SU-DHL-6 (cell line): ENCODE measurements around the gene TIMM17B.
A peak's percentile ranks its signal among the peaks of the same experiment; 100 is the strongest.

Source experiments
- CTCF ChIP-seq: fragments of 200-600 bp; sonication (generic); IDR thresholded peaks from one replicate; pipeline ENCODE4 v1.5.1; 2017; ENCODE audit warnings: antibody characterized with exemption, mild to moderate bottlenecking, low read length, moderate library complexity; ENCODE audit not compliant: insufficient read depth, poor library complexity, severe bottlenecking
- EZH2phosphoT487 ChIP-seq: fragments of 200-600 bp; sonication (generic), shearing (Covaris generic); conservative IDR thresholded peaks from 2 replicates; pipeline ENCODE4 v1.6.1; 2018; ENCODE audit warnings: mild to moderate bottlenecking, antibody characterized with exemption, low read length, moderate library complexity, mixed read lengths

DNA sequence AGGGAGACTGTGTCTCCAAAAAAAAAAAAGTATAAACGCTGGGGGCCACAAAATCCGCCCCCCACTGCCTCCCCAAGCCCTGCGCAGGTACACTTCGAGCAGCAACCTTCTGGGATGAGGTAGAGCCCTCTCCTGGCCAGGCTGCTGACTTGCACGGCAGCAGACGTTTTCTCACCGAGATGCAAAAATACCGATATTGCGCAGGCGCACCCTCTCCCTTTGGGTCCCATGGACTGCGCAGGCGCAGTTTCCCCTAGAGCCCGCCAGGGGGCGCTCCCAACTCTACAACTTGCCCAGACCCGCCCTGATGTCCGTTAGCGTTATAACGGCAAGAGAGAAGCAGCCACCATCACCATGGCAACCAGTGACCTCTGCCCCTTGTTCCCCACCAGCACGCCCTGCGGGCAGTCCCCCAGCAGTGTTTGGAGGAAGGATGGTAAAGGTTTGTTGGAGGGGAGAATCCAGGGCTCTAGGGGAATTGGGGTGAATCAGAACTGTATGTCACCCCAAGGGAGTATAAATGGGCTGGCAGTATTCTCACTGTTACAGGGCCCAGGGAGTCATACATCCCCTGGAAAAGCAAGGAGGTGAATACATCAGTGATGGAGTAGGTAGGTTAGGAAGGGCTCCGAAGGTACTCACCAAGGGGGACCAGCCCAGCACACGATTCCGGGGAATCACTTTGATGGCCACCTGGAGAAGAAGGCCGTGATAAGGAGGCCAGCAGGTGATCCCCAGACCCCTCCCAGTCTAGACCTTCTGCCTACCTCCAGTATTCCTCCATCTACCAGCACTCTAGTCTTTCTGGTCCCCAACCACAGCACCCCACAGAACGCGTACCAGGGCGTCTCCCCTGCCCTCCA lies 19.8 kb upstream of the TIMM17B start:
- TF ChIP-seq CTCF, result peak; percentile 80
- no peak for TF ChIP-seq EZH2phosphoT487
